MM.1S (cell line): ENCODE data around the gene ADAMTSL1.

Experiments used
- DNase-seq: peaks from one replicate; pipeline ENCODE4 v3.0.0-alpha.2; 2015
- H2AFZ ChIP-seq: fragments of 300-600 bp; sonication (generic); 2 replicates; pipeline ENCODE4 v1.6.0; 2016; ENCODE audit warnings: antibody characterized with exemption, low read length
- H3F3A ChIP-seq: fragments of 300-600 bp; sonication (generic); 2 replicates; pipeline ENCODE4 v1.6.1; 2016; ENCODE audit warnings: mild to moderate bottlenecking, antibody characterized with exemption, low read length, moderate library complexity, mixed read lengths; ENCODE audit not compliant: insufficient read depth
- H3K27ac ChIP-seq: fragments of 300-600 bp; sonication (generic); 2 replicates; pipeline ENCODE4 v1.5.1; 2016; ENCODE audit warnings: mild to moderate bottlenecking, low read length
- H3K27me3 ChIP-seq: fragments of 300-600 bp; sonication (generic); replicated peaks from 2 replicates; pipeline ENCODE4 v1.6.0; 2016; ENCODE audit warnings: low read length; ENCODE audit not compliant: insufficient read depth
- H3K36me3 ChIP-seq: fragments of 300-600 bp; sonication (generic); replicated peaks from 2 replicates; pipeline ENCODE4 v1.6.1; 2016; ENCODE audit warnings: mild to moderate bottlenecking, low read length, mixed read lengths; ENCODE audit not compliant: insufficient read depth
- H3K4me1 ChIP-seq: fragments of 300-600 bp; sonication (generic); 2 replicates; pipeline ENCODE4 v1.6.1; 2016; ENCODE audit warnings: low read length, mixed read lengths
- H3K4me2 ChIP-seq: fragments of 300-600 bp; sonication (generic); 2 replicates; pipeline ENCODE4 v1.6.0; 2016; ENCODE audit warnings: low read depth, low read length
- H3K4me3 ChIP-seq: fragments of 300-600 bp; sonication (generic); 2 replicates; pipeline ENCODE4 v1.5.1; 2016; ENCODE audit warnings: low read length, mixed read lengths
- H3K79me2 ChIP-seq: fragments of 300-600 bp; sonication (generic); 2 replicates; pipeline ENCODE4 v1.6.1; 2016; ENCODE audit warnings: mixed run types, low read length, mixed read lengths
- H3K9ac ChIP-seq: fragments of 300-600 bp; sonication (generic); 2 replicates; pipeline ENCODE4 v1.6.1; 2016; ENCODE audit warnings: low read length, mixed read lengths
- H3K9me2 ChIP-seq: fragments of 300-600 bp; sonication (generic); replicated peaks from 2 replicates; pipeline ENCODE4 v1.6.1; 2016; ENCODE audit warnings: mild to moderate bottlenecking, low read length, mixed read lengths; ENCODE audit not compliant: insufficient read depth
- H3K9me3 ChIP-seq: fragments of 300-600 bp; sonication (generic); replicated peaks from 2 replicates; pipeline ENCODE4 v1.6.1; 2016; ENCODE audit warnings: mild to moderate bottlenecking, low read length, mixed read lengths; ENCODE audit not compliant: insufficient read depth
- H4K20me1 ChIP-seq: fragments of 300-600 bp; sonication (generic); 2 replicates; pipeline ENCODE4 v1.6.1; 2016; ENCODE audit warnings: mild to moderate bottlenecking, low read length, moderate library complexity, mixed read lengths; ENCODE audit not compliant: insufficient read depth
- EZH2 ChIP-seq: fragments of 300-600 bp; sonication (generic); optimal IDR thresholded peaks from 2 replicates; pipeline ENCODE3; 2017; ENCODE audit warnings: low read depth, mild to moderate bottlenecking, antibody characterized with exemption, low read length, mixed read lengths
- EZH2phosphoT487 ChIP-seq: fragments of 300-600 bp; sonication (generic); IDR thresholded peaks from 2 replicates; pipeline ENCODE4 v1.6.1; 2018; ENCODE audit warnings: antibody characterized with exemption, low read length
- TF ChIP-seq, protein P1 (sequence below): fragments of 300-600 bp; sonication (generic); IDR thresholded peaks from 2 replicates; pipeline ENCODE4 v1.5.1; 2016; ENCODE audit warnings: antibody characterized with exemption, low read length, mixed read lengths

The ADAMTSL1 gene

DNA sequence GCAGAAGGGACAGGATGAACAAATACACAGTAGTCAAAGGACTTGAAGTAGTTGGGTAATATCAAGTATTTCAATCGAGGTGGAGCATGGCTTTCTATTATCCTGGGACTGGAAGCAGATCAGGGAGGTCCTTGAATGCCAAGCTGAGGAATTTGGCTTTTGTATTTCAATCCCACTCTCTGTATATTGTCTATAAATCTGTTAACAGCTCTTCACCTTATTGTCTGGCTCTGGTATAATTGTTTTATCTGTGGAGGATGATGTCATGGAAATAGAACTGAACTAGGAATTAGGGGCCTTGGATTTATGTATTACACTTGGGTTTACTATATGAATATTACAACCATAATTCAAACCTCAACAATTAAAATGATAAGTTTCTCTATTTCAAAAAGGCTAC lies 6.3 kb upstream of the ADAMTSL1 start:
- no peak for DNase-seq
- Histone ChIP-seq H4K20me1 (no peaks in the 10 kb centered on the region), H3K27ac (no peak overlapping the region)

GRCh38 chr9:18472435-18472834 lies 1.5 kb upstream of the ADAMTSL1 start:
- H3K9ac ChIP-seq = no peak overlapping the region
- H3F3A ChIP-seq = no peaks in the 10 kb centered on the region
- no peaks in the 10 kb centered on the region for H3K9me2 ChIP-seq
- no peak overlapping the region for H3K4me3 ChIP-seq
- H3K27me3 ChIP-seq = no peaks in the 10 kb centered on the region
- H4K20me1 ChIP-seq = no peaks in the 10 kb centered on the region
- no peak overlapping the region for H3K27ac ChIP-seq
- no peaks in the 10 kb centered on the region for H3K79me2 ChIP-seq
- H2AFZ ChIP-seq = no peak overlapping the region
- no peak overlapping the region for H3K4me2 ChIP-seq
- TF ChIP-seq EZH2phosphoT487 = no peak
- no peak for TF ChIP-seq EZH2
- TF ChIP-seq, protein P1, sequence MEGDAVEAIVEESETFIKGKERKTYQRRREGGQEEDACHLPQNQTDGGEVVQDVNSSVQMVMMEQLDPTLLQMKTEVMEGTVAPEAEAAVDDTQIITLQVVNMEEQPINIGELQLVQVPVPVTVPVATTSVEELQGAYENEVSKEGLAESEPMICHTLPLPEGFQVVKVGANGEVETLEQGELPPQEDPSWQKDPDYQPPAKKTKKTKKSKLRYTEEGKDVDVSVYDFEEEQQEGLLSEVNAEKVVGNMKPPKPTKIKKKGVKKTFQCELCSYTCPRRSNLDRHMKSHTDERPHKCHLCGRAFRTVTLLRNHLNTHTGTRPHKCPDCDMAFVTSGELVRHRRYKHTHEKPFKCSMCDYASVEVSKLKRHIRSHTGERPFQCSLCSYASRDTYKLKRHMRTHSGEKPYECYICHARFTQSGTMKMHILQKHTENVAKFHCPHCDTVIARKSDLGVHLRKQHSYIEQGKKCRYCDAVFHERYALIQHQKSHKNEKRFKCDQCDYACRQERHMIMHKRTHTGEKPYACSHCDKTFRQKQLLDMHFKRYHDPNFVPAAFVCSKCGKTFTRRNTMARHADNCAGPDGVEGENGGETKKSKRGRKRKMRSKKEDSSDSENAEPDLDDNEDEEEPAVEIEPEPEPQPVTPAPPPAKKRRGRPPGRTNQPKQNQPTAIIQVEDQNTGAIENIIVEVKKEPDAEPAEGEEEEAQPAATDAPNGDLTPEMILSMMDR = no peak
- no peaks in the 10 kb centered on the region for H3K9me3 ChIP-seq
- DNase-seq = no peak
- H3K4me1 ChIP-seq = no peaks in the 10 kb centered on the region
- no peaks in the 10 kb centered on the region for H3K36me3 ChIP-seq

More for the DNA sequence above, 6.3 kb upstream of the ADAMTSL1 start:
- Histone ChIP-seq H3K4me1 (no peaks in the 10 kb centered on the region), H3F3A (no peaks in the 10 kb centered on the region), H3K36me3 (no peaks in the 10 kb centered on the region), H3K4me3 (no peak overlapping the region), H3K27me3 (no peaks in the 10 kb centered on the region), H3K9me3 (no peaks in the 10 kb centered on the region), H3K4me2 (no peak overlapping the region), H2AFZ (no peak overlapping the region), H3K9ac (no peak overlapping the region), H3K79me2 (no peaks in the 10 kb centered on the region), H3K9me2 (no peaks in the 10 kb centered on the region)
- TF ChIP-seq, protein P1 = no peak
- TF ChIP-seq EZH2 = no peak
- TF ChIP-seq EZH2phosphoT487 = no peak

DNA sequence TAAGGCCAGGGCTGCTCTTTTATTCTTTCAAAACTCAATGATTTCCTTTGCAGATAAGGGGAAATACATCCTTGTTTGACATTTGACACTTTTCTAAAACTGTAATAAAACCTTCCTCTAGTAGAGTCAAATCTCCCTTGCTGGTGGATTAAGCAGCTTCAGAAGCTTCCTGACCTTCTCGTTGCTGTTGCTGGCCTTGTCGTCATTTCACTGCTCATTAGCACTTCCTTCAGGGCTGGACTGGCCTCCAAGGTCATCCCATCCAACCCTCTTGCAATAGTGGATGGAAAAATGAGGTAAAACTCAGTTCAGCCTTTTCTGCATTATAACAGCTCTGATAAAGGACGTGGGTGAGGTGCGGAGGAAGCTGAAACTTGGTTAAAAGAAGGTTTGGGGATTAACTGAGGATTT lies 1.1 kb upstream of the ADAMTSL1 start:
- Histone ChIP-seq H3K4me3 (no peak overlapping the region), H3K9me3 (no peaks in the 10 kb centered on the region), H4K20me1 (no peaks in the 10 kb centered on the region), H3K4me2 (no peak overlapping the region), H3K9me2 (no peaks in the 10 kb centered on the region), H3K4me1 (no peaks in the 10 kb centered on the region), H3K27me3 (no peaks in the 10 kb centered on the region), H3K27ac (no peak overlapping the region), H3K79me2 (no peaks in the 10 kb centered on the region), H3F3A (no peaks in the 10 kb centered on the region), H3K9ac (no peak overlapping the region), H3K36me3 (no peaks in the 10 kb centered on the region), H2AFZ (no peak overlapping the region)
- TF ChIP-seq EZH2 (no peak), EZH2phosphoT487 (no peak)
- TF ChIP-seq, protein P1 = no peak
- no peak for DNase-seq

GRCh38 chr9:18474783-18475182 lies 830 bp downstream of the ADAMTSL1 start:
- Histone ChIP-seq H3K4me2 (no peak overlapping the region), H3K9ac (no peak overlapping the region), H3K4me1 (no peaks in the 10 kb centered on the region), H3K9me3 (no peaks in the 10 kb centered on the region), H3K27ac (no peak overlapping the region), H3K79me2 (no peaks in the 10 kb centered on the region), H2AFZ (no peak overlapping the region), H3F3A (no peaks in the 10 kb centered on the region), H3K9me2 (no peaks in the 10 kb centered on the region), H3K36me3 (no peaks in the 10 kb centered on the region), H4K20me1 (no peaks in the 10 kb centered on the region), H3K4me3 (no peak overlapping the region), H3K27me3 (no peaks in the 10 kb centered on the region)
- DNase-seq = no peak
- TF ChIP-seq EZH2 (no peak), EZH2phosphoT487 (no peak)
- TF ChIP-seq, protein P1 = no peak
